HG03565 (cell line): ENCODE data around the gene CFAP44.
A peak's percentile ranks its signal among the peaks of the same experiment; 100 is the strongest.
"Not testable (repeated sequence)": the region's sequence is repeated elsewhere in the genome, so short reads cannot be mapped to it uniquely, and the experiment has no call there.

ENCODE experiments used
- ATAC-seq: cut with Tn5 transposase; IDR thresholded peaks from one replicate; pipeline ENCODE4 v1.9.1; 2021; ENCODE audit warnings: mild to moderate bottlenecking, moderate library complexity; ENCODE audit not compliant: unreplicated experiment

CFAP44 gene

GRCh38 chr3:113441051-113441770 lies at the start of gene CFAP44:
CFAP44 (minus strand) TSS chr3:113441493; CDS start chr3:113433664, 7,829 bp downstream.
- ATAC-seq, result no peak

GRCh38 chr3:113485161-113485609 lies 43.9 kb upstream of the CFAP44 start:
- no peak for ATAC-seq

GRCh38 chr3:113468539-113468938 lies 27.2 kb upstream of the CFAP44 start:
- ATAC-seq, result no peak

GRCh38 chr3:113461488-113461887 lies 20.2 kb upstream of the CFAP44 start:
- no peak for ATAC-seq

GRCh38 chr3:113458554-113458953 lies 17.3 kb upstream of the CFAP44 start:
- not testable (repeated sequence) for ATAC-seq

- ATAC-seq, result no peak
Measured at GRCh38 chr3:113455446-113455845, 14.2 kb upstream of the CFAP44 start.

- ATAC-seq, result no peak
Measured at GRCh38 chr3:113454630-113455029, 13.3 kb upstream of the CFAP44 start.

- no peak for ATAC-seq
Measured at GRCh38 chr3:113454057-113454456, 12.8 kb upstream of the CFAP44 start.

- no peak for ATAC-seq
Measured at GRCh38 chr3:113450911-113451310, 9.6 kb upstream of the CFAP44 start.

- no peak for ATAC-seq
Measured at GRCh38 chr3:113439606-113440005, 1.7 kb downstream of the CFAP44 start.

GRCh38 chr3:113438224-113438623 lies 3.1 kb downstream of the CFAP44 start:
- no peak for ATAC-seq

GRCh38 chr3:113437411-113437810 lies 3.9 kb downstream of the CFAP44 start:
- no peak for ATAC-seq

- ATAC-seq, result no peak
Measured at GRCh38 chr3:113436809-113437208, 4.5 kb downstream of the CFAP44 start.

GRCh38 chr3:113431811-113432210 lies 9.5 kb downstream of the CFAP44 start:
- no peak for ATAC-seq

GRCh38 chr3:113428581-113428980 lies 12.7 kb downstream of the CFAP44 start:
- no peak for ATAC-seq

- ATAC-seq, result peak; percentile 40
Measured at GRCh38 chr3:113423699-113424098, 17.6 kb downstream of the CFAP44 start.

- ATAC-seq, result no peak
Measured at GRCh38 chr3:113421082-113421481, 20.2 kb downstream of the CFAP44 start.

GRCh38 chr3:113409676-113410075 lies 31.6 kb downstream of the CFAP44 start:
- no peak for ATAC-seq

- ATAC-seq, result peak; percentile 51
Measured at GRCh38 chr3:113405180-113405579, 36.1 kb downstream of the CFAP44 start.

GRCh38 chr3:113404637-113405036 lies 36.7 kb downstream of the CFAP44 start:
- ATAC-seq, result no peak
